HG02678 (cell line): ENCODE results near the gene FAM200A.
A peak's percentile ranks its signal among the peaks of the same experiment; 100 is the strongest.
"Not testable (repeated sequence)": the region's sequence is repeated elsewhere in the genome, so short reads cannot be mapped to it uniquely, and the experiment has no call there.

Source experiments
- ATAC-seq: cut with Tn5 transposase; IDR thresholded peaks from one replicate; pipeline ENCODE4 v1.9.1; 2021; ENCODE audit warnings: mild to moderate bottlenecking, moderate library complexity; ENCODE audit not compliant: unreplicated experiment

FAM200A gene

GRCh38 chr7:99559175-99559915 is 7.4 kb upstream of the FAM200A start:
- no peak for ATAC-seq

GRCh38 chr7:99558306-99559174 is 6.6 kb upstream of the FAM200A start, which contains the start of gene ZNF655:
ZNF655 (plus strand) TSS chr7:99558642; CDS start chr7:99560560, 1,918 bp downstream.
- ATAC-seq = peak; percentile 91

- ATAC-seq = peak; percentile 53
Observed at GRCh38 chr7:99557940-99558305, 6.0 kb upstream of the FAM200A start.

GRCh38 chr7:99557196-99557607 is 5.3 kb upstream of the FAM200A start:
- ATAC-seq = no peak

- no peak for ATAC-seq
Observed at GRCh38 chr7:99554939-99555338, 3.0 kb upstream of the FAM200A start.

GRCh38 chr7:99553039-99553438 is 1.1 kb upstream of the FAM200A start:
- no peak for ATAC-seq

GRCh38 chr7:99551334-99551733 is 580 bp downstream of the FAM200A start:
- no peak for ATAC-seq

GRCh38 chr7:99549545-99549944 is 2.4 kb downstream of the FAM200A start:
- not testable (repeated sequence) for ATAC-seq

- not testable (repeated sequence) for ATAC-seq
Observed at GRCh38 chr7:99545308-99545707, 6.6 kb downstream of the FAM200A start.

- ATAC-seq = no peak
Observed at GRCh38 chr7:99543916-99544315, 8.0 kb downstream of the FAM200A start.

GRCh38 chr7:99543081-99543671 is 8.7 kb downstream of the FAM200A start:
- ATAC-seq = no peak

- no peak for ATAC-seq
Observed at GRCh38 chr7:99541212-99541611, 10.7 kb downstream of the FAM200A start.

GRCh38 chr7:99540542-99540941 is 11.4 kb downstream of the FAM200A start:
- ATAC-seq = no peak

- no peak for ATAC-seq
Observed at GRCh38 chr7:99539213-99539811, 12.6 kb downstream of the FAM200A start.

GRCh38 chr7:99535667-99536066 is 16.2 kb downstream of the FAM200A start:
- ATAC-seq = no peak

GRCh38 chr7:99531354-99531765 is 20.6 kb downstream of the FAM200A start:
- no peak for ATAC-seq

- no peak for ATAC-seq
Observed at GRCh38 chr7:99525713-99526440, 26.0 kb downstream of the FAM200A start.

GRCh38 chr7:99521399-99521798 is 30.5 kb downstream of the FAM200A start:
- ATAC-seq = no peak

- no peak for ATAC-seq
Observed at GRCh38 chr7:99514050-99514449, 37.9 kb downstream of the FAM200A start.

- no peak for ATAC-seq
Observed at GRCh38 chr7:99505324-99505662, 46.6 kb downstream of the FAM200A start.
